ENCODE data around the gene NSD2.

- TF ChIP-seq CTCF (IDR thresholded peaks at IDR 0.05; ENCODE audit: low read depth, low read length, missing input control) (no peak), RAD21 (IDR thresholded peaks at IDR 0.05) (no peak), EGR1 (IDR thresholded peaks at IDR 0.05; ENCODE audit: low read depth in 2 of 2) (no peak), YY1 (IDR thresholded peaks at IDR 0.05) (no peak), JUND (IDR thresholded peaks at IDR 0.05) (no peak), REST (IDR thresholded peaks at IDR 0.05) (no peak)
Measured at GRCh38 chr4:1831331-1831730, 39.9 kb upstream of the NSD2 start.

All from liver (tissue), 3 donors.